ENCODE measurements around the gene METTL1.

The METTL1 gene

DNA sequence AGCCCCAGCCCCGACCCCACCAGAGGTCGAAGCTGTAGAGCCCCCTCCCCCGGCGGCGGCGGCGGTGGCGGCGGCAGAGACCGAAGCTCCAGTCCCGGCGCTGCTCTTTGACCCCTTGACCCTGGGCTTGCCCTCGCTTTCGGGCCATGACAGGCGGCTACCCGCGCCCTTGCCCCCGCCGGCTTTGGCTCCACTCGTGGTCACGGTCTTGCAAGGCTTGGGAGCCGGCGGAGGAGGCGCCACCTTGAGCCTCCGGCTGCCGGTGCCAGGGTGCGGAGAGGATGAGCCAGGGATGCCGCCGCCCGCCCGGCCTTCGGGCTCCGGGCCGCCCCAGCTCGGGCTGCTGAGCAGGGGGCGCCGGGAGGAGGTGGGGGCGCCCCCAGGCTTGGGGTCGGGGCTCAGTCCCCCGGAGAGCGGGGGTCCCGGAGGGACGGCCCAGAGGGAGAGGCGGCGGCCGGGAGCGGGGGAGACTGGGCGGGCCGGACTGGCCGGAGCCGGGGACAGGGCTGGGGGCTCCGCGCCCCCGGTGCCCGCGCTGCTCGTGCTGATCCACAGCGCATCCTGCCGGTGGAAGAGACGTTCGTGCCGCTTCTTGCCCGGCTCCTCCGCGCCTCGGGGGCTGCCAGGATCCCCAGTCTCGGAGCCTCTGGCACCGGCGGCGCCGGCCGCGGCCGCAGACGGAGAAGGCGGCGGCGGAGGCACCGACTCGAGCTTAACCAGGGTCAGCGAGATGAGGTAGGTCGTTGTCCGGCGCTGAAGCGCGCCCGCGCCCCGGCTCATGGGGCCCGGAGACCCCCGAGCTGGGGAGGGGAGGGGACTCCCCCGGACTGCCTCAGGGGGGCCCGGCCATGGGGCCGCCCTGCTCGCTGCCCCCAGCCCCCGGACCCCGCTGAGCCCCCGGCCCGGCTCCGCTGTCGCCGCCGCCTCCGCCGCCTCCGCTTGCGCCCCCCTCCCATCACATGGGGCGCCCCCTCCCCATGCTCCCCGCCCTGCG, 34.1 kb downstream of the METTL1 start:
- DNase-seq (ENCODE audit: low spot score): no peak

DNA sequence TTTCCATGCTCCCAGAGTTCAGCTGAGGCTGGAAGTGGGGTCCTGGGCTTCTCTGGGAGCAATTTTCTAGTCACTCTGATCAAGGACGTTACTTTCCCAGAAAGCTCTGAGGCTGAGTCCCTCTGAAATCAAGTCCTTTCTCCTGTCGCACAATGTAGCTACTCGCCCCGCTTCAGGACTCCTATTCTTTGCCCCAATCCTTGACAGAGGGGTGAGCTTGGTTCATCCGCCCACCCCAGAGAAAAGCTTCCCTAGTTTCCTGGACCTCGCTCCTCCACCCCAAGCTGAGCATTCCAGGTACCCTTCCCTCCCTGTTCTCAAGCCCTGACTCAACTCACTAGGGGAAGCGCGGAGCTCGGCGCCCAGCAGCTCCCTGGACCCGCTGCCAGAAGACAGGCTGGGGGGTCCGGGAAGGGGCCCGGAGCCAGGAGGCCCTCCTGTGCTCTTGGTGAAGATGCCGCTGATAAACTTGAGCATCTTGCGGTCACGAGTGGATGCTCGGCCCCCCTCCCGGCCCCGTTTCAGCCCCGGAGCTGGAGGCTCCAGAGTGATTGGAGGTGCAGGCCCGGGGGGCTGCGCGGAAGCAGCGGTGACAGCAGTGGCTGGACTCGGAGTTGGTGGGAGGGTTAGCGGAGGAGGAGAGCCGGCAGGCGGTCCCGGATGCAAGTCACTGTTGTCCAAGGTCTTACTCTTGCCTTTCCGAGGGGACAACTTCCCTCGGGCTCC, 35.0 kb downstream of the METTL1 start:
- no peak for DNase-seq (ENCODE audit: low spot score)

DNA sequence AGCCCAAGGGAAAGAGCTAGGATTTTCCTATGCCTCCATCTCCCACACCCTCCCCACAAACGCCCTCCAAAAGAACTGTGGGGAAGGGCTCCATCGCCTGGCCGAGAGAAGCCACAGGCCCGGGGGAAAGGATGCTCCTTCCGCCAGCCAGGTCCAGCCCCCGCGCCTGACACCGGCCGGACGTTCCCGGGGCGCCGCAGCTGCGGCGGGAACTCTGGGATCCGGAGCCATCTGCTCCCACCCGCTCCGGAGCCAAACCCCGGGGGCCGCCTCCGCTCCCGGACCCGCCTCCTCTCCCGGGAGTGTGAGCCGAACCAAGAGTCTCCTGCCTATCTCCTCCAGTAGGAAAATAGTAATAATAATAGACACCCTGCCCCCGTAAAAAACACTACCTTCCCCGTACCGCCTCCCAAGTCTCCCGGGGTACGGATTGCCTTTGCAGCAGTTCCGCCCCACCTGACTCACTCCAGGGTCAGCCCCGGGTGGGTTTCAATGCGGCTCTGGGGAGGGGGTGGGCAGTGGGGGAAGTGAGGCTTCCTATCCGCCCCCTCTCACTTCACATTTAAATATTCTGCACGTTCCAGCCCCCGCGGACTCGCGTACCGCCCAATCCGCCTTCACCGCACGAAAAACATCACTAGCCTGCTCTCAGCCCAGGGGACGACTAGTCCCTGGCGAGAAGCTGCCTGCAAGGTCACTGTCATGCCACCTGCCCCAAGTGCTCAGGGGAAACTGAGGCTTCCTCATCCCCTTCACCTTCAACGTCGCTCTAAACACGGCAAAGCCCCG, 35.8 kb downstream of the METTL1 start:
- peak; percentile 62 for DNase-seq (ENCODE audit: low spot score)

DNA sequence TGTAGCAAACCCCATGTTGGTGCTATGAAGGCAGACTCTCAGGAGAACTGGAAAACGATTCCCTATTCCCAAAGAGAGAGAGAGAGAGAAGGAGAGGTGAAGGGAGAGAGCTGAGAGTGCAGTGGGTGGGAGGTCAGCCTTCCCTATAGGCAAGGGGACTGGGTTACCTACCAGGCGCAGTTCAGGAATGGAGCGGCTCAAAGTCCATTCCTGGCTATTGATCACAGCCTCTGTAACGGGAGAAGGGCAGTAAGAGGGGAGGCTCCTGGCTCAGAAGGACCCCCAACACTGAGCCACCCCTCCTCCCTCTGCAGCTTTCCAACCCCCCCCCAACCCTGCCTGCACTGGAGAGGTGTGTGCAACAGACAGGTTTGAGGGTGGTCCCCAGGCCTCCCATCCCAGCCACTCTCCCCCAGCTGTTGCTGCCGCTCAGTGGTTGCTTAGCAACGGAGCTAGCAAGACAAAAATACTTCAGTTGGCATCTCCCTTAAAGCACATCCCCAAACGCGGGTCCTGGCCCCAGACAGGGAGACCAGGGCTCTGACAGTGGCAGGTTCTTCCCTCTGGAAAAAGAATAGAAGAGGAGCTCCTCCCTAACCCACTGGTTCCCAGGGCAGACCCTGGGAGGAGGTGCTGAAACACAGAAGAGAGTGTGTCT, 36.6 kb downstream of the METTL1 start:
- DNase-seq (ENCODE audit: low spot score): no peak

DNA sequence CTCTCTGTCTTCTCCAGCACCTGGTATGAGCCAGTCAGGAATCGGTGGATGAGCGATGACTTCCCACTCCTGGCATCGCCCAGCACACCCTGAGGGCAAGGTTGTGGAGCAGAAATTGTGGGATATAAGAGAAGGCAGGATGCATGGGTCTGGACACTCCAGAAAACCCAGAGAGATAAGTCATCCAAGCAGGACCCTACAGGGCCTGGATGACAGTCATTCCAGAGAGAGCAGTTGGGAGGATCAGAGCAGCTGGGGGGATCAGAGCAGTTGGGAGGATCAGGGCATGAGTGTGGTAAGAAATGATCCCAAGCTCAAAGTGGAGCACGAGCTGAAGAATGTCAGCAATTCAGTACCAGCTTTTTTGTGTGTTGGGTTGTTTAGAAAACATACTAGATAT, 37.3 kb downstream of the METTL1 start:
- no peak for DNase-seq (ENCODE audit: low spot score)

DNA sequence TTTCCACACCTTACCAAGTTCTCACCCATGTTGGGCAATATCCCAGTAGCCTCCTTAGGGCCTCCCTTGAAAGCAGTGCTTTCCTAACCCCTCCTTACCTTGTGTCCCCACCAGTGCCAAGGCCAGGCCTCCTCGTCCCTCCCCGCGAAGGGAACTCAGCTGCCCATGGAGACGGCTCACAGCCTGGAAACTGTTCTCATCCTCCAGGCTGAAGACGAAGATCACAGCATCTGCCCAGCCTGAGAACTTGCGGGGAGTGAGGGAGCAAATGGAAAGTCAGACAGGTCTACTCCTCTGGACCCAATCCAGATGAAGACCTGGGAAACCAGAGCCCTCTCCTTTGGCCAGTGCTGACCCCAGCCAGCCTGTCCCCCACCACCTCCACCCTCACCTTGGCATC, 38.0 kb downstream of the METTL1 start:
- no peak for DNase-seq (ENCODE audit: low spot score)

DNA sequence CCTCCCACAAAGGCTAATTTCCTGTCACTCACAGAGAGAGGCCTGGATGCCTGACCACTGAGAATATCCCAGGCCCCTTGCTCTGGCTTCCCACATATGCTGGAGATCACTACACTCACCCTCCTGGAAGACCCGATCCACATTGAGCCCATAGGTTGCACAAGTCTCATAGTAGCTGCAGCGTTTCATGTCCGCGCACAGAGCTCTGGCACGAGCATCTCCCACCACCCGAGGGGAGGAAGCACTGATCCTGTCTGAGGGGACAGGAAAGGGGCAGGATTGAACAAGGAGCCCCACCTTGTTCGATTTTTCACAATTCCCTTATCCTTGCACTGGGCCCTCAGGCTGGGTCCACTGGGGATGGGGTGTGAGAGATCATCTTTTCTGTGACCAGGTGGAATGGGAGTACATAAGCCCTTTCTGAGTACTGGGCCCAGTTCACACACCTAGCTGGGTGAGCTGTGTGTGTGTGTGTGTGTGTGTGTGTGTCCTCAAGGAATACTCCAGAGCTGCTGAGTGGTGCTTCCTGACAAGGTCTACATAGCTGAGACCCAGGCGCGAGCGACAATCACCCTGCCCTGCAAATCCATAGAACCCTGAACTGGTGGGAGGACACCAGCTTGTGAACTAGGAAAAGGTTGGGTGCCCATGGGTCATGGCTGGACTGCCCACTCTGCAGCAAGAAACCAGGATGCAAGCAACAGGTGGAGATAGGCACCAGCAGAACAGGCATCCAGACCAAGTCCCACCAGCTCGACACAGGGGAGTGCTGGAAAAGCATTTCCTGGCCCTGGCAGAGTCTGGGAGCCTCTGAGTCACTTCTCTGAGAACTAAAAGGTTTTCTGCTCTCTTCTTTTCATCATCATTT, 38.9 kb downstream of the METTL1 start:
- DNase-seq (ENCODE audit: low spot score): no peak

DNA sequence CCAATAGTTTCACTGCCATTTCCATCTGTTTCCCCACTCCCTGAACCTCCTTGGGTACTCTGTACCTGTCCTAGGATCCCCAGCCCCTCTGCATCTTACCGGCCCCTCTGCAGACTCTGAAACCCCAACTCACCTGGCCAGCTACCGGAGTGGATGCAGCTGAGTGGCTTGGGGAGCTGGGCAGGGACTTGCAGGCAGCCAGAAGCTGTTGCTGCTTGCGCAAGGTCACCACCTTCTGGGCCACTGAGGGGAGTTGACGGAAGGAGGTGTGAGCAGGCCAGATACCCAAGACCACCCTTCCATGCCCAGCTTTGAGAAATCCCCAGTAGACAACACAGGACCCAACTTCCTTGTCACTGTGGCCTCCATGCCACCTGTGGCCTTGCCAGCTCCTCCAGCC, 39.6 kb downstream of the METTL1 start:
- no peak for DNase-seq (ENCODE audit: low spot score)

DNA sequence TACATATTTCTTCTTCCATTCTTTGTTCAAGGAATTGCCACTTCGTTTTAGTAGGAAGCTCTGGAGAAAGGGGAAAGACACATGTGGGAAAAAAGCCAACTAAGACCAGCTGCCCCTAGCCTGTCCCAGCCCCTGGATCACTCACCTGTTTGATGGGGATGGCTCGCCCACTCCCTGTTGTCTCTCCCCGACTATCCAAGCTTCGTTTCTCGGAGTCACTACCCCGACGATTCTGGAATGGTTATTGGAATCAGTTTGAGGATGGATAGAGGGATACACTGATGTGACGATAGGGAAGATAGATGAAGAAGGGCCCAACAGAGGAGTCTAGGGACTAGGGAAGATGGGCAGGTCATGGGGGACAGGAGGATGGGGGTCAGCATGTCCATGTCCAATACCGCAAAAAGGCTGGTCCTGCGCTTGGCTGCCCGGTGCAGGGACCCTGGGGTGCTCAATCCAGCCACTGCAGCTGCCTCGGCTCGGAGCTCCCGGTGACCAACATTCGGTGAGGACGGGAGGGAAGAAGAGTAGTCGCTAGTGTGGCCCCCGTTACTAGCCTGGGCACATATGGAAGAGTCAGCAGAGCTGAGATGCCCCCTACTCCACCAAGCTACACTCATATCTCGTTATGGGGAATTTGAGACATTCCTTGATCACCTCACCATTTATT, 40.4 kb downstream of the METTL1 start:
- no peak for DNase-seq (ENCODE audit: low spot score)

DNA sequence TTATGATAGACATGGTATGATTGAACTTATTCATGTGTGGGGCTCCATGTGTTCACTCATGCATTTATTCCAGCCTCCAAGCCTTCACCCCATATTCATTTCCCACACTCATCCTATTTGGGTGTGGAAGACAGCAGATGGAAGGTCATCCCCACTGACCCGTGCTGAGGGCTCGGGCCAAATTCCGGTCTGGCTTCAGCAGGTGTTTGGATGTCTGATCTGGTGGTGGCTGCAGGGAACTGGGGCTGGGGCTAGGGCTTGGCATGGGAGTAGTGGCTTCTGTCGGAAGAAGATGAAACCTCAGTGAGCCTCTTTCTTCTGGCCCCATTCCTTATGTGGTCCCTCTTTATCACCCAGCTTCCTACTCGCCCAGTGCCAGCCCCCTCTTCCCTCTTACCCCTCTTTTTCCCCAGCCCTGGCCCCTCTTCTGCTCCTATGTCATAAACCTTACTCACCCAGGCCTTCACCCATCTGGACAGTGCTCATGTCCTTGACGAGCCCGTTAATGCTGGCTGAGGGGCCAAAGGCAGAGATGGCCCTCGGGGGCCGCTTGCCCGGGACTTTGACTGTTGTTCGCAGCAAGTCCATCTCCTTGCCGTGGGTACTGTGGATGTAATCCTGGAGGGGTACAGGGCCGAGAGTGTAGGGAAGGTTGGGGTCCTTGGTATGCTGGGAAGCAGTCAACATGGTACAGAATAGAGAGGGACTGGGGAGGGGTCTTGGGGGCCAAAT, 41.4 kb downstream of the METTL1 start:
- no peak for DNase-seq (ENCODE audit: low spot score)

DNA sequence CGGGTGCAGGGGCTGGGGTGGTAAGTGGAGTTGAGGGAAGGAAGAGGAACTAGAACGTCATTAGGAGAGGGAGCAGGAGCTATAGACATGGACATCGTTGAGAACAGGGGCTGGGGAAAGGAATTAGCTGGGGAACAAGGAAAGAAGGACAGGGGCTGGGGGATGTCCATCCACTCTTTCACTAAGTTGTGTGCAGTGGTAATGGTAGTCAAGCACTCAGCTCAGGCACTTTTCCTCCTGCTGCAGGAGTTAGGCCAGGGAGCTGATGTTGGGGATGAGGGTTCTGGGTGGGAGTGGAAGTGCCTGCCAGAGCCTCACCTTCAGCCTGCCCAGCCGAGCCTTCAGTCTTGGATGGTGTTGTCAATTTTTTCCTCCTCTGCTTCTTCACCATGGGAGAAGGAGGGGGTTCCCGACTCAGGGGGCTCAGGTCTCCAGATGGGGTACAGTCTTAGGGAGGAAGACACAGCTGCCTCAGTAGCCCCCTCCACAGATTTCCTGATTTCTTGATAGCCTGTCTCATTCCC, 42.5 kb downstream of the METTL1 start:
- no peak for DNase-seq (ENCODE audit: low spot score)

DNA sequence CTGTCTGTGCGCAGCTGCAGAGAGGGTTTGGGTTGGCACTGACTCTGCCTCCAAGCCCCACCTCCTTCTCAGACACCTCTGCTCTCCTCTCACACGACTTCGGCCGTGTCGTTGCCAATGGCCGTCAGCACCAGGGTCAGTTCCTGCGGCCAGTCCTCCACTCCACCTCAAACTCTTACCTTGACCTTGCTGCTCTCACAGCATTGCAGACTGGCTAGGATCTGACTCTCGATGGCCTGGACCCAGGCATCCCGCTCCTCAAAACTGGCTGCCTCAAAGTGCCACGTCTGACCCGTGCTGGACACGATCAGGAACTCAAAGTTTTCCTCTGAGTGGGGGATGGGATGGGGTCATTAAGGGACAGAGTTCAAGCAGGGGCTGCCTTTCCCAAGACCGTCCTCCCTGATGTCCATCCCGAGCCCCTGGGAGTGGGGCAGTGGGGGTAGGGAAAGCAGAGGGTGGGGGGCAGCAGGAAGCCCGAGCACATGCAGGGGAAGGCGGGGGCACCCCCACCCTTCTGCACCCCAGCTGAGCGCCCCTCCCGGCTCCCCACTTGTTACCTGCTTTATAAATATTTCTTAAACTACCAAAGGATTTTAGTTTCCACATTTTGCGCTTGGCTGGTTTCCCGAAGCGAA, 44.0 kb downstream of the METTL1 start:
- no peak for DNase-seq (ENCODE audit: low spot score)

DNA sequence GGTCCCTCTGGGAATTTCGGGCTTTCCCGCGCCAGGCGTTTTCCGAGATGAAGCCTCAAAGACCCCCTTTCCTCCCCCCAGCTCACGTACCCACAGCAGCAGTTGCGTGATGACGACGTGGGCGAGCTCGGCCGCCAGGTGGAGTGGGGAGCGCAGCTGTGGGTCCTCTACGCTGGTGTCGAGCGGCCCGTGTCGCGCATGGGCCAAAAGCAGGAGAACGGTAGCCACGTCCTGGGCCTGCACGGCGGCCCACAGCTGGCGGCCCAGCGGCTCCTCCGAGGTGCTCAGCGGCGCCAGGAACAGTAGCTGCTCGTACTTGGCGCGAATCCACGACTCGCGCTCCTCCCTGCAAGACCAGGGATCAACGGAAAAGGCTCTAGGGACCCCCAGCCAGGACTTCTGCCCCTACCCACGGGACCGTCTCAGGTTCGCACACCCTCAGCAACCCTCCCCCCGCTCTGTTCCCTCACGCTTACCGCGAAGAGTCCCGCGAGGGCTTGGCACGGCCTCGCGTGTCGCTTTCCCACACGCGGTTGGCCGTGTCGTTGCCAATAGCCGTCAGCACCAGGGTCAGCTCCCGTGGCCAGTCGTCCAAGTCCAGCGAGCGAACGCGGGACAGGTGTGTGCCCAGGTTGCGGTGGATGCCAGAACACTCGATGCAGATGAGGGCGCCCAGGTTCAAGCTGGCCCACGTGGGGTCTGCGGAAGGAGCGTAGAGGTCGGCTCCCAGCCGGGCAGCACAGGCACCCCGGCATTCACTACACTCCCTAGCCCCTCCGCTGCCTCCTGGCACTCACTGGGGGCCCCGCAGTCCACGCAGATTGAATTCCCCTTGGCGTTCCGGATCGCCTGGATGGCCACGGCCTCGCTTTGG, 44.8 kb downstream of the METTL1 start:
- DNase-seq (ENCODE audit: low spot score): no peak

DNA sequence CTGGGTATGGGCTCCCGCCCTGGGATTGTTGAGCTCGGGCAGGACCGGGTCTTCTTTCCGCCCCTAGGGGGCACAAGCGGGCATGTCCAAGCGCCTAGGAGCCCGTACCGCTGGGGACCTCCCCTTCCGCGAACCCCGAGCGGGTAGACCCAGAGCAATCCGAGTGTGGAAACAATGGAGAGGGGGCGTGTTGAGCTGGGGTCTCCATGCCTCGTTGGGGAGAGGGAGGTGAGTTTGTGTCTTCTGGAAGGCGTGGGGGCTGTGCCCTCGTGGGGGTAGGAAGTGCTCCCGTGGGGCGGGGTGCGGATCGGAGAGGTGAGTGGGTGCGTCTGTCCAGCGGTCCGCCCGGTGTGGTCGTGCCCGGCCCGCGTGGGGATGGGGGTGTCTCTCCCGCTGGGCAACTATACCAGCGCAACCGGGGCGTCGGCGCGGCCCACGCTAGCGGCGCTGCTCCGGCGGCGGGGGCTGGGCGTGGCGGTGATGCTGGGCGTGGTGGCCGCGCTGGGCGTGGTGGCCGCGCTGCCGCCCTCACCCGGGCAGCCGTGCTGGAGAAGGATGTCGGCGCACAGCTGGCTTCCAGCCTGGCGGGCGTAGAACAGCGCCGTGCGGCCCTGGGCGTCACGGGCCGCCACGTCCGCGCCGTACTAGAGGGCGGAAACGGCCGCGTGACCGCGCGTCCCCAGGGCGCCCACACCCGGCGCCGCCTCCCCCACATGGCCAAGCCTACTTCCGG, 45.6 kb downstream of the METTL1 start:
- peak; percentile 88 for DNase-seq (ENCODE audit: low spot score)

DNA sequence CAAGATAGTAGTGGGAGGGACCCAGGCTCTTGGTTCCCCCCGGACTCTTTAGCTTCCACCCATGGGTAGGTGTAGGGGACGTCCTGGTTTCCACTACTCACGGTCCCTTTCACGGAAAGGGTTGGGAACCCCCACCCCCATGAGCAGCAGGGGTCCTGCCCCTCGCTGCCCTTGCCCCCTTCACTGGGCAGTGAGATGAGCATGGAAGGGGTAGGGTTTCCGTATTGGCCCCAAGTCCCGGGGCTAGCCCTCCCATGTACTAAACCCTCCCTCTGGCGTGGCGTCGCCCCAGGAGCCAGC, 46.1 kb downstream of the METTL1 start:
- no peak for DNase-seq (ENCODE audit: low spot score)

DNA sequence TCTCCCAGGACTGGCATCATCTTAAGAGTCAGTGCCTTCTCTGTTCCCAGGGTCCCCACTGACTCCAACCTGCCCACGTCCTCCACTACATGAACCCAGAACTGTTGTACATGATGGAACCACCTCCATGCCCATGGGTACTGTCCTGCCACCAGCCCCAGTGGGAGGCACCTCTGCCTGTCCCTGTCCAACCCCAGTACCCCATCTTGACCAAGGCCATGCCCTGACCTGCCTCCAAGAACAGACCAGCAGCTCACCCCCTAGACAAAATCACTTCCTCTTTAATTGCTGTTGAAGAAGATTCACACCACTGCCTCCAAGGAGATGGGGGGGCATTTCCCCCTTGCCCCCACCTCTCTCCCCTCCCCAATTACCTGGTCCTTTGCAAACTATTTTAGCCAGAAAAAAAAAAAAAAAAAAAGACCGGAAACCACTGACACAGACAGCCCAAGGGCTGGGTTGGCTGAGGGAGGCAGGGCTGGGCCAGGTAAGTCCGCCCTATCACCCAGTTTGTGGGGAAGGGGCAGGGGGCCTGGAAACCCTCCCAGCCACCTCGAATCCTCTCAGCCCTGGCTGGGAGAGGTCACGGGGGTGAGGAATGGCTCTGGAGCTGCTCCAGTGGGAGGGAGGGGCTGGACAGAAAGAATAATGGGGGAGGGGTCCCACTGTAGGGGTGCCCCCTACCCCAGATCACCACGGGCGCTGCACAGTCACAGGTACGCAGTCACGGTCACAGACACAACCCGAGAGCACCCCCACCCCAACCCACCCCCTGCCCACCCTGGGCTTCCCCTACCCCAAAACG, 46.8 kb downstream of the METTL1 start:
- DNase-seq (ENCODE audit: low spot score): no peak

Data from SW480 (cell line).